NCI-H345 (cell line): ENCODE measurements around the gene MRGPRG.
"Not testable (repeated sequence)": the region's sequence is repeated elsewhere in the genome, so short reads cannot be mapped to it uniquely, and the experiment has no call there.

Experiments used
- DNase-seq: peaks from one replicate; lab custom pipeline; 2025; lab: John Stamatoyannopoulos, UW

The MRGPRG gene, protein sequence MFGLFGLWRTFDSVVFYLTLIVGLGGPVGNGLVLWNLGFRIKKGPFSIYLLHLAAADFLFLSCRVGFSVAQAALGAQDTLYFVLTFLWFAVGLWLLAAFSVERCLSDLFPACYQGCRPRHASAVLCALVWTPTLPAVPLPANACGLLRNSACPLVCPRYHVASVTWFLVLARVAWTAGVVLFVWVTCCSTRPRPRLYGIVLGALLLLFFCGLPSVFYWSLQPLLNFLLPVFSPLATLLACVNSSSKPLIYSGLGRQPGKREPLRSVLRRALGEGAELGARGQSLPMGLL

GRCh38 chr11:3218483-3219280 lies at the start of gene MRGPRG:
Gene MRGPRG, minus strand, starts transcription at chr11:3218813. Its CDS starts 0 bp downstream, at chr11:3218813.
- DNase-seq: no peak

DNA sequence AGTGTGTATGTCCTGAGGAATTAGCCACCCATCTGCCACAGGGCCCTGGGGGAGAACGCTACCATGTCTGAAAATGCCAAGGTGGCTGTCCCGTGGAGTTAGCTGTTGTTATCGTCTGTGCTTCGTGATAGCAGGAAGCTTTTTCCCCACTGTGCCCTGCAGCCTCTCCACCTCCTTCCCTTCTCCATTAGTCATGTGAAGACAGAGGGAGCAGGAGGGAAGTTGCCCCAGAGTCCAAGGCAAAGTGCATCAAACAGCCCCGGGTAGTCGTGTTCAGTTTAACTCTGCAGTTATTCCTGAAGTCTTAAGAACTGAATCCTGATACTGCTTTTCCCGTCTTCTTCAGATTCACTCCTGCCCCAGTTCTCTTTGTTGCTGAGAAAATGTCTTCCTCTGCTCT lies 43.9 kb upstream of the MRGPRG start:
- not testable (repeated sequence) for DNase-seq

DNA sequence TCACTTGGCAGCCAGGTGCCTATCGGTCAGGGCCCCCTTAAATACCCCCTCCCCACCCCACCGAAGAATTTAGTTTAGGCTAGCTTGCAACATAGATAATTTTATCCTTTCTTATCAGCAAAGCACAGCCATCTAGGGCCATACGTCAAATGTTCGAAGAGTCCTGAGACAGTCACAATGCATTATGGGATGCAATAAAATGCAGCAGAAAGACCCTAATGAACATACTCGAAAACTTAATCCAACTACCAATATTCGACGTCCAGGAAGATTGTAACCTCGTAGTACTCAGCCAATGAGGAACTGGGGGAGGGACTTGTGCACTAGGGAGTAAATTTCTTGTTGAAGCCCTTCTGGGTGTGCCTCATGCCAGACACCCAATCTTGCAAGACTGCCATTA lies 43.2 kb upstream of the MRGPRG start:
- not testable (repeated sequence) for DNase-seq

DNA sequence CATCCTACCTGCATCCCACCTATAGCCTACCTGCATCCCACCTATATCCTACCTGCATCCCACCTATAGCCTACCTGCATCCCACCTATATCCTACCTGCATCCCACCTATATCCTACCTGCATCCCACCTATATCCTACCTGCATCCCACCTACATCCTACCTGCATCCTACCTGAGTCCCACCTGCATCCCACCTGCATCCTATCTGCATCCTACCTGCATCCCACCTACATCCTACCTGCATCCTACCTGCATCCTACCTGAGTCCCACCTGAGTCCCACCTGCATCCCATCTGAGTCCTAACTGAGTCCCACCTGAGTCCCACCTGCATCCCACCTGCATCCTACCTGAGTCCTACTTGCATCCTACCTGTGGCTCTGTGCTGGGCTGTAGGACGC lies 38.9 kb upstream of the MRGPRG start:
- DNase-seq: not testable (repeated sequence)

DNA sequence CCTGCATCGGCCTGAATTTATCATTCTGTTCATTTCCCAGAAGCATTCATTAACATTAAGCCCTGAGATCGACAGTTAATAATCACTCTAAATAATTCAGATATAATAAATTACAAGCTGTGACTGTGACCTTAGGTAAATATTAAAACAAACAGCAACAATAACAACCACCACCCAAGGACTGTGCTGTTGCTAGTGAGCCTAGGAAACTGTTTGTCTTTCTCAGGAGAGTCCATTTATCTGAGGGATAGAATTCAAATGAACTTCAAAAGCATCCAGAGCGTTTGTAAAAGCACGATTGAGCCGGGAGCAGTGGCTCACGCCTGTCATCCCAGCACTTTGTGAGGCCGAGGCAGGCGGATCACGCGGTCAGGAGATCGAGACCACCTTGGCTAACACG lies 36.6 kb upstream of the MRGPRG start:
- DNase-seq: not testable (repeated sequence)

GRCh38 chr11:3254773-3255172 lies 36.2 kb upstream of the MRGPRG start:
- not testable (repeated sequence) for DNase-seq

GRCh38 chr11:3245071-3245470 lies 26.5 kb upstream of the MRGPRG start:
- peak; percentile 27 for DNase-seq

DNA sequence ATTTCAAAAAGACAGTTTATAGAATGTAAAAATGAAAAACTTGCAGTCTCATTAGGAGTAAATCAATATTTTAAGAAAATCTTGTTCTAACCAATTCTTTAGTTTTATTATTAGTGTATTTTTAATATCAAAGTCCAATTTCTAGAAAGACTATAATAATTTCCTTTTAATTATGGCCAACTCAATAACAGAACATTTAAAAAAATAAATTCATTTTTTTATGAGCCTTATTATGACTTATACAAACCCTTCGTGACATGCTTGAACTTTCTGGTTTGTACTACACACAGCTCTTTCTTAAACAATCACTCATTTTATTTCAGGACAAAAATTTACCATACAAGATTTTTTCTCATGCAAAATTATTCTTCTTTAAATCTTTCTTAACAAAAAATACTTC lies 25.3 kb upstream of the MRGPRG start:
- DNase-seq: no peak

DNA sequence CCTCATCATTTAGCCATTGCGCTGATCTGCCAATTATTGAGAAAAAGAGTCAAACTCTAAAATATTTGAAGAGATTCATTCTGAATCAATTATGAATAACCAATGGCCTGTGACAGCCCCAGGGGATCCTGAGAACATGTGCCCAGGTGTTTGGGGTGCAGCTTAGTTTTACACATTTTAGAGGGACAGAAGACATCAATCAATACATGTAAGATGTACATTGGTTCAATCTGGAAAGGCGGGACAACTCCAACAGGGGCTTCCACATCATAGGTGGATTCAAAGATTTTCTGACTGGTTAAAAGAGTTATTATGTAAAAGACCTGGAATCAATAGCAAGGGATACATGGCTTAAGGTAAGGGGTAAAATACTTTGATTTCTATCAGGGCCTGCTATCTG lies 18.5 kb upstream of the MRGPRG start:
- DNase-seq: no peak

DNA sequence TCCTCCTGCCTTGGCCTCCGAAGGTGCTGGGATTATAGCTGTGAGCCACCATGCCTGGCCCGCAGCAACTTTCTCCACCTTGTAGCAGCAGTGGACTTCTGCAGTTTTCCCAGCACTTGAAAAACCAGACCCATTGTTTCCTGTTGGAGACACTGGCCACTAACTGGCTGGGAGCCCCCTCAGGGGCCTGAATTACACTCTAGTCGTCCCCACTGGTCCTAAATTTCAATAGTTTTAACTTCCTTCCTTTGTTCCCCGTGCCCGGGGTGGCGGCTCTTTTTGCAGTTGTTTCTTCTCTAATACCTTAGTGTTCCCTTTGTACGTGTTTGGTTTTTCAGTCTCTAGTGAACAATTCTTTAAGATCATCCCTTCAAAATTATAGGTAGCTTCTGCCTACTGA lies 16.2 kb upstream of the MRGPRG start:
- DNase-seq: no peak

DNA sequence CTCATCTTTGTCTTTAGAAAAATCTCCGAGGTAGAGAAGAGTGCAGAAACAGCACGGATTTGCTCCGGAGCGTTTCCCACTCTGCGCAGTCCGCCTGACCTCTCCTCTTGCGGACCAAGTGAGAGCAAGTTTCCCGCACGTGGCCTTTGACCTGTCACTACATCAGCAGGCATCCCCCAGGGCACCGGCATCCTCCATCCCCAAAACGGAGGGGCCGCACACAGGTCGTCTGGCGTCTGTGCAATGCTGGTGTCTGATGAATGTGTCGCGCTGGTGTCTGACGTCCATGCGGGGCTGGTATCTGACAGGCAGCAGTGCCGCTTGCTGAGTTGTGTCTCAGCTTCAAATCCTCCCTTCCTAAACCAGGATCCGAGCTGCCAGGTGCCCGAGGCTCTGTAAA lies 14.3 kb upstream of the MRGPRG start:
- no peak for DNase-seq

DNA sequence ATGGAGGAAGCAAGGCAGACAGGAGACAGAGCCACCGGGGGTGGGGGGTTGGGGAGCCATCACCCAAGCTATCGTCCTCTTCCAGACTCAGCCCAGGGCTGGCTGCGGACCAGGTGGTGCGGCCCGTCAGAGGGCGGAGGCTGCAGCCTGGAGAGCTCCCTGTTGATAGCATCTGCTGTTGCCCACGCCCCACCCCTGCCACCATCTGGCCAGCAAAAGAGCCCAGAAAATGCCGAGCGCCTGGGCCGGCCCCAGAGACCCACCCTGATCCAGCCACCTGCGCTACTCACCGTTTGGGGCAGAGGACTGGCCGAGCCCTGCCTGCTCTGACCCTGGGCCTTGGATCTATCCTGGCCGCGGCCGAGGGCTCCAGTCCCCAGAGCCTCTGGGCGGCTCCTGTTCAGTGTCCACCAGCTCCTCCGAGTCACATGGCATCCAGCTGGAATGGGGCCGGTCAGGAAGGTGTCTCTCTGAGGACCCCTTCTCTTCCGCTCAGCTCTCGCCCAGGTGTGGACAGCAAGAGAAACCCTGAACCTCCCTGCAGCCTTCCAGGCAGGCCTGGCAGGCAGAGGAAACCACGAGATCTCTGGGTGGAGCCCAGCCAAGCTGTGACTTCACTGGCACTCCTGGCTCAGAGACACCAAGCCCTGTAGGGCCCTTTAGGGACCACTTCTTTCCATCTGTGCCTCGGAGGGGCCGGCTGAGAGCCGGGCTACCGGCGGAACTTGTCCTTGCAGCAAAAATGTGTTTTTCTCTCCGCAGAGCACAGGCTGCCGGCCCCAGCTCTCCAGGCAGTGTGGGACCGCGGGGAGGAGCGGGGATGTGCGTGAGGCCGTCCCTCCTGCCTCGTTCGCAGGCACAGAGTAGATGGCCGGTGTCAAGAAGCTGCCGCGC lies 13.5 kb upstream of the MRGPRG start, which contains the start of gene MRGPRE:
Gene MRGPRE, minus strand, starts transcription at position 567 of the 894 bp plus-strand sequence. CDS start 3,618 bp downstream, outside the sequence.
- DNase-seq: peak; percentile 63

DNA sequence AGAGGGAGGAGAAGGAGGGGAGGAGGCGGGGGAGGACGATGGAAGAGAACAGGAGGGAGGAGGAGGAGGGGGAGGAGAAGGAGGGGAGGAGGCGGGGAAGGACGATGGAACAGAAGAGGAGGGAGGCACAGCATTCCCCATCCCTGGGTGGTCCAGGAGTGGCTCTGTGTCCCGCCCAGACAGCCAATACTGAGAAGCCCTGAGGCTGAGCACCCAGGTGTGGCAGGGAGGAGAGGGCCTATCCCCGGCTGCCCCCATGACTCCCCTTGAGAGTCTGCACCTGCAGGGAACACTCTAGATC lies 12.9 kb upstream of the MRGPRG start:
- DNase-seq: no peak

DNA sequence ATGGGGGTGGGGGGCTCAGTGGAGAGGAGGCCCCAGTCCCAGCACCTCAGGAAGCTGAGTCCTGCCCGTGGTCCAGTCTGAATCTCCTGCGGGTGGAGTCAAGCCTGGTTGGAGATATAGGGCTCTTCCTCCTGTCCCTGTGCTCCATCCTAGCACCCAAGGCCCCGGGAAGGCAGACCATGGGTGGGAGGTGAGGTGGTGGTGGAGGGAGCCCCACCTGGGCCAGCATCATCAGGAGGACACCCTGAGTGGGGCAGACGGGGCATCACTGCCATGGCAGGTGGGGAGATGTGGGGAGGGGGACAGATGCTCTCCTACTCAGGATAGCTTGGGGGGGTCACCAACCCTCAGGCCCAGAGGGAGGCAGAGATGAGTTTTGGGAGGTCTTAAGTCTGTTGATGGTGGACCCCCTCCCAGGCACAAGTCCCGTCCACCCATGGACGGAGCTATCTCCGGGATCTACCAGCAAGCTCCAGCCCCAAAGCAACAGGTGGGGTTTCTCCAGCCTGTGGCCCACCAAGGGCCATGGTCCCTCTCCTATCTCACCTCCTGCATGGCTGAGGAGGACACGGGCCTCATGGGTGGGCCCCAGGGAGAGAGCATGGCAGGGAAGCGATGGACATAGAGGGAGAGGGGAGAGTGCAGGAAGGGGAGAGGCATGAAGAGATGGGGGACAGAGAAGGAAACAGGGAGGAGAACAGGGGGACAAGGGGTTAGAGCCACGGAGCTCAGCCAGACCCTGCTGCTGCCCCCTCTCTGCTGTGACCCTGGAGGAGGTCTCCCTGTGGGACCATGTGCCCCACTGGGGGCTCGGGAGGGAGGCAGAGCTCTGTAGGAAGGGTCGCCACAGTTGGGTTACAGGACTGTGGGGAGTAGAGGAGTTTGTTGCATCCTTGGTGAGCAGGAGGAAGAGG lies 12.3 kb upstream of the MRGPRG start:
- DNase-seq: no peak

GRCh38 chr11:3229673-3230630 lies 11.3 kb upstream of the MRGPRG start:
- DNase-seq: no peak

- no peak for DNase-seq
Observed at GRCh38 chr11:3228445-3228829, 9.8 kb upstream of the MRGPRG start.

- DNase-seq: no peak
Observed at GRCh38 chr11:3227568-3228444, 9.2 kb upstream of the MRGPRG start.

GRCh38 chr11:3226846-3227567 lies 8.4 kb upstream of the MRGPRG start:
- no peak for DNase-seq
